IPS DF 6.9 (cell line): Measurements from ENCODE around the gene PTPRN2.

Experiments
- DNase-seq: peaks from one replicate; pipeline ENCODE4 v3.0.0-alpha.2; 2013; ENCODE audit warnings: low read depth, low spot score
- H3K27ac ChIP-seq: one replicate; pipeline ENCODE4 v1.5.1; 2013; ENCODE audit warnings: low read length, control low read depth
- H3K27me3 ChIP-seq: 2 replicates; pipeline ENCODE4 v1.6.1; 2013; ENCODE audit warnings: mild to moderate bottlenecking, low read length; ENCODE audit not compliant: control insufficient read depth, insufficient read depth
- H3K36me3 ChIP-seq: 2 replicates; pipeline ENCODE4 v1.6.1; 2013; ENCODE audit warnings: low read length; ENCODE audit not compliant: control insufficient read depth, insufficient read depth
- H3K4me1 ChIP-seq: 2 replicates; pipeline ENCODE4 v1.6.1; 2013; ENCODE audit warnings: low read length; ENCODE audit not compliant: control insufficient read depth, insufficient read depth
- H3K4me3 ChIP-seq: 2 replicates; pipeline ENCODE4 v1.5.1; 2013; ENCODE audit warnings: mild to moderate bottlenecking, low read length
- H3K9me3 ChIP-seq: 2 replicates; pipeline ENCODE4 v1.6.1; 2013; ENCODE audit warnings: low read length, inconsistent platforms; ENCODE audit not compliant: control insufficient read depth, insufficient read depth
- WGBS: extraction: QIAGEN DNeasy Blood & Tissue Kit; methylation state at CpG from one replicate; pipeline ENCODE4 v1.1.7; 2013; ENCODE audit warnings: mixed read lengths, missing lambda C conversion rate; ENCODE audit not compliant: insufficient read length, insufficient coverage; 5-methylcytosine and 5-hydroxymethylcytosine counted together

Gene PTPRN2

DNA sequence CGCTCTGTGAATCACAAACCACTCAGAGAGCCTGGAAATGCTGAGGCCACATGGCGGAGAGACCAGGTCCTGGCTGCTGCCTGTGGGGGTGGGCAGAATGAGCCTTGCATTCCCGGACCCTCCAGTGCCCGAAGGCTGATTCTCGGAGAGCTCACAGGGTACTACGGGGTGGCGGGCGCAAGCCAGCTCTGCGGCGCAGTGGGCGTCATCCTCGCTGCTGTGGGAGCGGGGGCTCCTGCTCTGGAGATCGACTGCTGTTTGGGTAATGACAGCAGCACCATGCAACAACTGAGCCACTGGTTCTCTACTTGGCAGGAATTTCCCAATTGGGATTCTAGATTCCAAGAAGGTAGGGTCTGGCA is 108.0 kb downstream of the PTPRN2 start:
- no CpG with 5 or more reads among the region's 14 CpGs for WGBS
- no peak overlapping the region for H3K27ac ChIP-seq
- peaks cover 21% of the 10 kb centered on the region for H3K9me3 ChIP-seq
- no peak for DNase-seq
- H3K27me3 ChIP-seq, result no peaks in the 10 kb centered on the region
- H3K4me3 ChIP-seq, result no peak overlapping the region
- no peaks in the 10 kb centered on the region for H3K36me3 ChIP-seq
- H3K4me1 ChIP-seq, result no peaks in the 10 kb centered on the region

- no peaks in the 10 kb centered on the region for H3K27me3 ChIP-seq
- no CpG with 5 or more reads among the region's 20 CpGs for WGBS
- no peak overlapping the region for H3K27ac ChIP-seq
- no peak overlapping the region for H3K4me3 ChIP-seq
- no peaks in the 10 kb centered on the region for H3K36me3 ChIP-seq
- peaks cover 23% of the 10 kb centered on the region for H3K9me3 ChIP-seq
- DNase-seq, result no peak
- H3K4me1 ChIP-seq, result no peaks in the 10 kb centered on the region
These were observed 108.5 kb downstream of the PTPRN2 start for GRCh38 chr7:158479021-158479663.

DNA sequence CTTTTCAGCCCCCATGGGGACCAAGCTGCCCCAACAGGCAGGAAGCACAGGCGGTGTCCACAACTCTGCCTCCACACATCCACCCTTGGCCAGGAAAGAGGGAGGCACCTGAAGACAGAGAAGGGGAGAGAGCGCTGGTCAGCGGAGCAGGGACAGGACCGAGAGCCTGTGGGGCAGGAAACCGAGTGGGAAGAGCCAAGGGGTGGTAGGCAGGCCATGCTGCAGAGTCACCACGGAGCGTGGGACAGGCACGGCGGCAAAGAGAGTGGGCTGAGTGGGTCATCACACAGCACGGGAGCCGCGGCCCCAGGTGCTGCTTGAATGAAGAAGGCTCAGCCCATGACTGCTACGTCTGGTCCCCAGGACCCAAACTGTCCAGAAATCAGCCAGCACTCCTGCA is 109.8 kb downstream of the PTPRN2 start:
- Histone ChIP-seq H3K27me3 (no peaks in the 10 kb centered on the region), H3K9me3 (peaks cover 26% of the 10 kb centered on the region), H3K36me3 (no peaks in the 10 kb centered on the region), H3K4me1 (no peaks in the 10 kb centered on the region), H3K4me3 (no peak overlapping the region), H3K27ac (no peak overlapping the region)
- no CpG with 5 or more reads among the region's 13 CpGs for WGBS
- no peak for DNase-seq

DNA sequence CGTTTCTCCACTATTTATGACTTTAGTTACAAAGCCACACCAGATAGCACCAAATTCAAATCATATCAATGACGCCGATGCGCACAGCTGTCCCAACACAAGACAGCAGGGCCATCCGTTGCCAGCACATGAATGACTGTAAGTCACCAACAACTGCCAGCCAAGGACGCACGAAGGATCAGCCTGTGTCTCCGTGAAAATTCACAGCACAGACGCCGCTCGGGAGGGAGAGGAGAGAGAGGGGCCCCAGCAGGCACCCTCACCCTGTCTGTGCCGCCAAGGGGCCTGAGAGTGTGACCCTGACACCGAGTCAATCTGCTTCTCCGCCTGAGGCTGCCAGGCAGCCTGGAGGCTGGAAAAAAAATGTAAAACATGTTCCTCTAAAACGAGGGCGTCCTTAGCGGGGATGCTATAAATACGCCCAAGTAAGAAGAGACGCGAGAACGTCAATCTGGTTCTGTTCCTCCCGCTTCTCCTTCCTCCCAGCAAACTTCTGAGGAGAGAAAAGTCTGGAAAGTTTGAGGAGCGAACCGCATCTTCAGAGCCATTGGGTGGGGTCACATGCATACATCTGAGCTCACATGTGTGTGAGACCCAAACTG is 111.2 kb downstream of the PTPRN2 start:
- no CpG with 5 or more reads among the region's 24 CpGs for WGBS
- no peaks in the 10 kb centered on the region for H3K27me3 ChIP-seq
- H3K36me3 ChIP-seq, result no peaks in the 10 kb centered on the region
- no peak for DNase-seq
- H3K27ac ChIP-seq, result no peak overlapping the region
- no peaks in the 10 kb centered on the region for H3K4me1 ChIP-seq
- H3K9me3 ChIP-seq, result peaks cover 27% of the 10 kb centered on the region
- H3K4me3 ChIP-seq, result no peak overlapping the region

- no peak overlapping the region for H3K27ac ChIP-seq
- H3K27me3 ChIP-seq, result no peaks in the 10 kb centered on the region
- peaks cover 27% of the 10 kb centered on the region for H3K9me3 ChIP-seq
- DNase-seq, result no peak
- H3K4me1 ChIP-seq, result no peaks in the 10 kb centered on the region
- H3K36me3 ChIP-seq, result no peaks in the 10 kb centered on the region
- H3K4me3 ChIP-seq, result no peak overlapping the region
- WGBS, result no CpG with 5 or more reads among the region's 6 CpGs
These were observed 112.0 kb downstream of the PTPRN2 start for GRCh38 chr7:158475679-158476052.

DNA sequence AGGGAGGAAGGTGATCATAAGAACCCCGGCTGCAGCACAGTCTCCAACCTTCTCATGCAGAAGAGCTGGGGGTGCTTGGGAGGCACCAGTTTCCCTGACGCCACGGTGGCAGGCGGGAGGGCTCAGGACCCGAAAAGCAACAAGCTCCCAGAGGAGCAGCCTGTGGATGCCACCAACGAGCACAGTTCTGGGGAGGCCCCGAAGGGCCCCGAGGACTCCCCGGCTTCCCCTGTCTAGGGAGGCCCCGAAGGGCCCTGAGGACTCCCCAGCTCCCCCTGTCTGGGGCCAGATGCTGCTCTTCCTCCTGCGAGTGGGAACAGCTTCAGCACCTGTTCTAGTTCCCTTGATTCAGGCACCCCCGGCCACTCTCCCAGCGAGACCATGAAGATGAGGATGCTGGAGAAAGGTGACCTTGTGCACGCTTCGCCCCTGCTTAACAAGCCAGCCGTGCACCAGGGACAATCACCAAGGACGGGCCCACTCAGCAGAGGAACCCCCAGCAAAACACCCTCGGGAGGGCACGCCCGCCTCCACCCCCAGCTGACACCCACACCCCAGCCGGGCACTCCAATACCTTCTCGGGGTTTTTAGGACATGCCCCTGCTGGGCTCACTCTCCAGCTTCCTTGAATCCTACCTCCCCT is 112.5 kb downstream of the PTPRN2 start:
- DNase-seq, result no peak
- Histone ChIP-seq H3K27ac (no peak overlapping the region), H3K4me1 (no peaks in the 10 kb centered on the region), H3K4me3 (no peak overlapping the region), H3K36me3 (no peaks in the 10 kb centered on the region), H3K9me3 (peaks cover 27% of the 10 kb centered on the region), H3K27me3 (no peaks in the 10 kb centered on the region)
- WGBS, result no CpG with 5 or more reads among the region's 22 CpGs

- no peak for DNase-seq
- H3K36me3 ChIP-seq, result no peaks in the 10 kb centered on the region
- WGBS, result no CpG with 5 or more reads among the region's 16 CpGs
- no peak overlapping the region for H3K4me3 ChIP-seq
- no peak overlapping the region for H3K27ac ChIP-seq
- H3K4me1 ChIP-seq, result no peaks in the 10 kb centered on the region
- no peaks in the 10 kb centered on the region for H3K27me3 ChIP-seq
- H3K9me3 ChIP-seq, result peaks cover 23% of the 10 kb centered on the region
These were observed 113.1 kb downstream of the PTPRN2 start for GRCh38 chr7:158474488-158474887.

DNA sequence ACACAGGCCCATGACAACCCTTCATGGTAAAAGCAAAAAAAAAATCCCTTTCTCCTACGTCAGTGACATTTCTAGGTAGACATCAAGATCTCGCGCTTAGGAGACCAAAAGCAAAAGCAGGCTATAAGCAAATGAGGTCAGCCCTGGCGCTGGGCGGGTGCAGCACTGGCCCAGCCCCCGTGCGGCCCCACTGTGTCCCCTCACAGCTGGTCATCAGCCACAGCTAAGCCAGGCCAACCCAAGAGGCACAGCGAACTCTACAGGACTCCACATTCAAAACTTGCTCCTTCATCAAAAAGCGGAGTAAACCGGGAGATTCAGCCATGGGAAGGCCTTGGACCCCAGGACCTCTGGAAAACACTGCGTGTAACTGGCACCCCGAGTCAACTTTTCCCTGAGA is 113.7 kb downstream of the PTPRN2 start:
- Histone ChIP-seq H3K27ac (no peak overlapping the region), H3K36me3 (no peaks in the 10 kb centered on the region), H3K4me3 (no peak overlapping the region), H3K9me3 (peaks cover 23% of the 10 kb centered on the region), H3K4me1 (no peaks in the 10 kb centered on the region), H3K27me3 (no peaks in the 10 kb centered on the region)
- no peak for DNase-seq
- no CpG with 5 or more reads among the region's 12 CpGs for WGBS

- Histone ChIP-seq H3K4me3 (no peak overlapping the region), H3K9me3 (peaks cover 23% of the 10 kb centered on the region), H3K4me1 (no peaks in the 10 kb centered on the region), H3K27me3 (no peaks in the 10 kb centered on the region), H3K27ac (no peak overlapping the region), H3K36me3 (no peaks in the 10 kb centered on the region)
- DNase-seq, result no peak
- no CpG with 5 or more reads among the region's 13 CpGs for WGBS
These were observed 114.4 kb downstream of the PTPRN2 start for GRCh38 chr7:158473221-158473620.

DNA sequence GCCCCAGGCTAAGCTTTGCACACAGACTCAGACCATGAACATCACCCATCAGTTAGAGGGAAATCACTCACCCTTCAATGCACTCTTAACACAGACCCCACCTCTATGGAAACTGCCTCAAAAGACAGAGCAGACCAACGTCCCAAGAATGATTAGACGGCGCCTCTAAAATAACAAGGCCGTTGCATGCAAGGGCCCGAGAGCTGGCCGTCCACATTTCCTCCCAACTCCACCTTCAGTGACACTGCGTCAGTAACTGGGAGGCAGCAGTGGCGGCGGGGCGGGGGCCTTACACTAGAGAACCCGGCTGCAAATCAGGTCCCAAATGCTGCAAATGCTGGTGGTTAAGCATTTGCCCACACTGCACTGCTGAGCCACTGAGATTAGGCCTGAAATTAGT is 115.0 kb downstream of the PTPRN2 start:
- no peak overlapping the region for H3K27ac ChIP-seq
- no CpG with 5 or more reads among the region's 11 CpGs for WGBS
- no peaks in the 10 kb centered on the region for H3K4me1 ChIP-seq
- no peaks in the 10 kb centered on the region for H3K27me3 ChIP-seq
- no peak for DNase-seq
- H3K36me3 ChIP-seq, result no peaks in the 10 kb centered on the region
- no peak overlapping the region for H3K4me3 ChIP-seq
- H3K9me3 ChIP-seq, result peaks cover 23% of the 10 kb centered on the region

GRCh38 chr7:158471716-158472115 is 115.9 kb downstream of the PTPRN2 start:
- no peaks in the 10 kb centered on the region for H3K27me3 ChIP-seq
- WGBS, result no CpG with 5 or more reads among the region's 18 CpGs
- H3K4me1 ChIP-seq, result no peaks in the 10 kb centered on the region
- no peak overlapping the region for H3K4me3 ChIP-seq
- no peak overlapping the region for H3K27ac ChIP-seq
- DNase-seq, result no peak
- H3K36me3 ChIP-seq, result no peaks in the 10 kb centered on the region
- peaks cover 23% of the 10 kb centered on the region for H3K9me3 ChIP-seq
